ENCODE data around the gene IL2RG.

- TF ChIP-seq, protein P1, sequence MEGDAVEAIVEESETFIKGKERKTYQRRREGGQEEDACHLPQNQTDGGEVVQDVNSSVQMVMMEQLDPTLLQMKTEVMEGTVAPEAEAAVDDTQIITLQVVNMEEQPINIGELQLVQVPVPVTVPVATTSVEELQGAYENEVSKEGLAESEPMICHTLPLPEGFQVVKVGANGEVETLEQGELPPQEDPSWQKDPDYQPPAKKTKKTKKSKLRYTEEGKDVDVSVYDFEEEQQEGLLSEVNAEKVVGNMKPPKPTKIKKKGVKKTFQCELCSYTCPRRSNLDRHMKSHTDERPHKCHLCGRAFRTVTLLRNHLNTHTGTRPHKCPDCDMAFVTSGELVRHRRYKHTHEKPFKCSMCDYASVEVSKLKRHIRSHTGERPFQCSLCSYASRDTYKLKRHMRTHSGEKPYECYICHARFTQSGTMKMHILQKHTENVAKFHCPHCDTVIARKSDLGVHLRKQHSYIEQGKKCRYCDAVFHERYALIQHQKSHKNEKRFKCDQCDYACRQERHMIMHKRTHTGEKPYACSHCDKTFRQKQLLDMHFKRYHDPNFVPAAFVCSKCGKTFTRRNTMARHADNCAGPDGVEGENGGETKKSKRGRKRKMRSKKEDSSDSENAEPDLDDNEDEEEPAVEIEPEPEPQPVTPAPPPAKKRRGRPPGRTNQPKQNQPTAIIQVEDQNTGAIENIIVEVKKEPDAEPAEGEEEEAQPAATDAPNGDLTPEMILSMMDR (IDR thresholded peaks at IDR 0.05) = no peak
- no peak for TF ChIP-seq EP300 (IDR thresholded peaks at IDR 0.05)
- no peak for TF ChIP-seq POLR2AphosphoS5 (IDR thresholded peaks at IDR 0.05)
- no peak for TF ChIP-seq POLR2A (IDR thresholded peaks at IDR 0.05)
These were observed 5.7 kb downstream of the IL2RG start for GRCh38 chrX:71105628-71106027.

All from upper lobe of left lung (tissue), 4 donors.